GM18867 (cell line): ENCODE data around the gene RECK.
"Not testable (repeated sequence)": the region's sequence is repeated elsewhere in the genome, so short reads cannot be mapped to it uniquely, and the experiment has no call there.

Experiments used
- ATAC-seq: cut with Tn5 transposase; IDR thresholded peaks from one replicate; pipeline ENCODE4 v1.9.1; 2021; ENCODE audit warnings: mild to moderate bottlenecking, moderate library complexity; ENCODE audit not compliant: unreplicated experiment

RECK gene, protein sequence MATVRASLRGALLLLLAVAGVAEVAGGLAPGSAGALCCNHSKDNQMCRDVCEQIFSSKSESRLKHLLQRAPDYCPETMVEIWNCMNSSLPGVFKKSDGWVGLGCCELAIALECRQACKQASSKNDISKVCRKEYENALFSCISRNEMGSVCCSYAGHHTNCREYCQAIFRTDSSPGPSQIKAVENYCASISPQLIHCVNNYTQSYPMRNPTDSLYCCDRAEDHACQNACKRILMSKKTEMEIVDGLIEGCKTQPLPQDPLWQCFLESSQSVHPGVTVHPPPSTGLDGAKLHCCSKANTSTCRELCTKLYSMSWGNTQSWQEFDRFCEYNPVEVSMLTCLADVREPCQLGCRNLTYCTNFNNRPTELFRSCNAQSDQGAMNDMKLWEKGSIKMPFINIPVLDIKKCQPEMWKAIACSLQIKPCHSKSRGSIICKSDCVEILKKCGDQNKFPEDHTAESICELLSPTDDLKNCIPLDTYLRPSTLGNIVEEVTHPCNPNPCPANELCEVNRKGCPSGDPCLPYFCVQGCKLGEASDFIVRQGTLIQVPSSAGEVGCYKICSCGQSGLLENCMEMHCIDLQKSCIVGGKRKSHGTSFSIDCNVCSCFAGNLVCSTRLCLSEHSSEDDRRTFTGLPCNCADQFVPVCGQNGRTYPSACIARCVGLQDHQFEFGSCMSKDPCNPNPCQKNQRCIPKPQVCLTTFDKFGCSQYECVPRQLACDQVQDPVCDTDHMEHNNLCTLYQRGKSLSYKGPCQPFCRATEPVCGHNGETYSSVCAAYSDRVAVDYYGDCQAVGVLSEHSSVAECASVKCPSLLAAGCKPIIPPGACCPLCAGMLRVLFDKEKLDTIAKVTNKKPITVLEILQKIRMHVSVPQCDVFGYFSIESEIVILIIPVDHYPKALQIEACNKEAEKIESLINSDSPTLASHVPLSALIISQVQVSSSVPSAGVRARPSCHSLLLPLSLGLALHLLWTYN

DNA sequence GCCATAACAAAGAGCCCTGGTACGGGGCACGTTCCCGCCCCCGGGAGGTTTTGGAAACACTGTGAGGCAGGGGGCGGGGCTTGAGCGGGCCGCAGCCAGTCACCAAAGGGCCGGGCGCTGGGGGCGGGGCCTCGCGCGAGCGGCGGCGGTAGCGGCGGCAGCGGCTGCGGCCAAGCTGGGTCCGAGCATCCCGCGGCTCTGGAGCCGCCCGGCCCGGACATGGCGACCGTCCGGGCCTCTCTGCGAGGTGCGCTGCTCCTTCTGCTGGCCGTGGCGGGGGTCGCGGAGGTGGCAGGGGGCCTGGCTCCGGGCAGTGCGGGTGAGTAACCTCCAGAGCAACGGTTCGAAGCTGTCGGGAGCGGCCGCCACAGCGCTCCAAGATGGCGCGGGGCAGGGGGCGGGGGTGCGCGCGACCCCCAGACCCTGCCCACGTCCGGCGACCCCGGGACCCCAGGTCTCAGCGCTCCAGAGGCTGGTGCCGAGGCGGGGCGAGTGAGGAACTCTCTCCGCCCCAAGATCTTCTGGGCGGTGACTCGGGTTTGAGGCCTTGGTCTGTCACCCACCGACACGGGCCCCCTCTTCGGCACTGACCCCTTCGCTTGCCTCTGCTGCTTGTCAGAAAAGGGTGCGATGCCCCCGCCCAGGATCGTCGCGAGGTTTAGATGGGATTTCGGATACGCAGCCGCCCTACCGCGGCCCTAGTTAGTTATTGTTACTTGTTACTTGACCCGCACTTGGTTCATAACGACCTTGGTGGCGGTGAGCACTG lies at the start of gene RECK:
Gene RECK (plus strand): TSS at position 134 of the 769 bp plus-strand sequence. CDS start 86 bp downstream, at position 220.
- ATAC-seq, result peak; percentile 88

DNA sequence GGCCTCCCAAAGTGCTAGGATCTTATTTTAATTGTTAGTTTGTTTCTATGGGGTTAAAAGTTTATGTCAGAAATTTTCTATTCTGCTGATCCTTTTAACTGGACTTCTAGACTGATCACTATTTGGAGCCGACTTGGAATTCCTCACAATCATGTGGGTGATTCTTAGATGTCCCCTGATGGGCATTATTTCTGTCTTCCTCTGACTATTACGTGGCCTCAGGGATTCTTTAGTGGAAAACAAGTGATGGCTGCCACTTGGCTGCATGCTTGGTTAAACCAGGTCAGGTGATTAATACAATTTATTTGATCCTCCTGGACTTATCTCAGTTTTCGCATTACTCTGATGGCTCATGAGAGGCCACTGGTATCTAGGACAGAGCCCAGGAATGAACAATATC lies 46.6 kb upstream of the RECK start:
- ATAC-seq, result no peak

DNA sequence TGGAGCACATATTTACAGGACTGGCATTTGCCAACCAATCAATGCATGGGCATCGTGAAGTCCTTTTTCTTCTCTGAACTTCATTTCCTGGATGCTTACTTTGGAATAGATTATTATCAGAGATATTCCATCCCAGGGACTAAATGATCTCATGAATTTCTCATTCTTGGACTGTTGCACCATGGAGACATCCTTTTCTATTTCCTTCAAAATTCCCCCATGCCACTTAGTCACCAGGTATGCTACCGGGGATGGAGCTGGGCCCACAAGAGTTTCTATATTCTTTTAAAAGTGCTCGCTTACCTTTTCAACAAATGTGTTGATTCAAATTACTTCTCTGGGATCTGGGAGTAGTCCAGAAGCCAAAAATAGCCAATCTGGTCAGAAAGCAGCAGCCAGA lies 43.6 kb upstream of the RECK start:
- not testable (repeated sequence) for ATAC-seq

GRCh38 chr9:35993976-35994720 lies 42.6 kb upstream of the RECK start:
- ATAC-seq, result no peak

DNA sequence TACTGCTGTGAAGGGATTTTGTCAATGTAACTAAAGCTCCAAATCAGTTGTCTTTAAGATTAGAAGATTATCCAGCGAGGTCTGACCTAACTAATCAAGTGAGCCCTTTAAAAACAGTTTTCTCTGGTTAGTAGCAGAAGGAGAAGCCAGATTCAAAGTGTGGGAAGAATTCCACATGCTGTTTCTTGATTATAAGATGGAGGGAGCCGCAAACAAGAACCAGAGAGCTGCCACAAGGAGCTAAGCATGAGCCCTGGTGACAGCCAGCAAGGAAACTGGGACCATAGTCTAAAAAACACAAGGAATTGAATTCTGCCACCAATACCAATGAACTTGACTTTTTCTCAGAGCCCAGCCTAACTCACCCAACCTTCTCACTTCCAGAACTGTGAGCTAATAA lies 41.8 kb upstream of the RECK start:
- ATAC-seq, result no peak

GRCh38 chr9:35996358-35996970 lies 40.2 kb upstream of the RECK start:
- ATAC-seq, result no peak

DNA sequence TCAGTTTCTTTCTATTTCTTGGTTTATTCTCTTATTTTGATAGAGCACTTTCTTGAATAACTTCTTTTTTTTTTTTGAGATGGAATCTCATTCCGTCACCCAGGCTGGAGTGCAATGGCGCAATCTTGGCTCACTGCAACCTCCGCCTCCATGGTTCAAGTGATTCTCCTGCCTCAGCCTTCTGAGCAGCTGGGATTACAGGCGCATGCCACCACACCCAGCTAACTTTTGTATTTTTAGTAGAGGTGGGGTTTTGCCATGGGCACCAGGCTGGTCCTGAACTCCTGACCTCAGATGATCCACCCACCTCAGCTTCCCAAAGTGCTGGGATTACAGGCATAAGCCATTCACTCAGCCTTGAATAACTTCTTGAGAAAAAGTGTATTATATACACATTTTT lies 39.7 kb upstream of the RECK start:
- ATAC-seq, result not testable (repeated sequence)

DNA sequence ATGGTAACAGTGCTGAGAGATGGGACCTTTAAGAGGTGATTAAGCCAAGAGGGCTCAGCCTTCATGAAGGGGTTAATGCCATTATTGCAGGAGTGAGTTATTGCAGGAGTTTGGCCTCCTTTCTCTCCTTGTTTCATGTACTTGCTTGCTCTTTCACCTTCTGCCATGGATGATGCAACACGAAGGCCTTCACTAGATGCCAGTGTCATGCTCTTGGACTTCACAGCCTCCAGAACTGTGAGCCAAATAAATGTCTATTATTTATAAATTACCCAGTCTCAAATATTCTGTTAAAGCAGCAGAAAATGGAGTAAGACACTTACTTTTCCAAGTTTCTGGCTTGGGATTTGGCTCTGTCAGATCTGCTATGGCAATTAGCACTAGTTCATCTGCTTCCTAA lies 38.4 kb upstream of the RECK start:
- ATAC-seq, result no peak

- ATAC-seq, result no peak
These were observed 30.8 kb upstream of the RECK start for GRCh38 chr9:36005891-36006290.

DNA sequence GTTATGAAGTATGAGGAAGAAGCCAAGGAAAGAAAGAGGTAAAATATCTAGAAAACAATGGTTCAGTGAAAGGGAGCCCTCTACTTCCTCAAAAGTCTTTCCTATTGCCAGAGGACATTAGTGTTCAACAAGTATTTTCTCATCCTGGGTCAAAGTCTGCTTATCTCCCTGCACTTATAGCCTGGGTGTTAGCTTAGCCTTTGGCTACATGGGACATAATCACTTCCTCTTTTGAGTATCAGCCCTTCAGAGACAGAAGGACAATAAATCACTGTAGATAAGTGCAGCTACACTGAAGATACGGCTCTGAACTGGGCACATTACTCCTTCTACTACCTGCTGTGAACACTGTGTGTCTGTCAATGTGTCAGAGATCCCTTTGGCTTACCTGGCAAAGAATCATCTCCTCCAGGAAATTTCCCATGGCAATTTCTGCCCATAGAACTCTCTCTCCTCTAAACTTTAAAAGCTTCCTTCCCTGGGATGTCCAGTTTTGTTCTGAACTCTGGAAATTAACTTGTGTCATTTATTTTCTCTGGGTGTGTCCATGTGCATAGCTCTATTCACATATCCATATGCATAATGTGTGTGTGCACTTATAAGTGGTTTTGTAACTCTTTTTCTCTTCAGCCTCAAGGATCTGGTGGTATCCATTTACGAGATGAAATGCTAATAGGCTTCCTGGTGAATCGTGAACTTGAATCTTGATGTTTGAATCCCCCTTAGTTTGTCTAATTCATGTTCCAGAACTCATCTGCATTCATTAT lies 30.0 kb upstream of the RECK start:
- no peak for ATAC-seq

- ATAC-seq, result peak; percentile 72
These were observed 29.4 kb upstream of the RECK start for GRCh38 chr9:36007316-36007708.

DNA sequence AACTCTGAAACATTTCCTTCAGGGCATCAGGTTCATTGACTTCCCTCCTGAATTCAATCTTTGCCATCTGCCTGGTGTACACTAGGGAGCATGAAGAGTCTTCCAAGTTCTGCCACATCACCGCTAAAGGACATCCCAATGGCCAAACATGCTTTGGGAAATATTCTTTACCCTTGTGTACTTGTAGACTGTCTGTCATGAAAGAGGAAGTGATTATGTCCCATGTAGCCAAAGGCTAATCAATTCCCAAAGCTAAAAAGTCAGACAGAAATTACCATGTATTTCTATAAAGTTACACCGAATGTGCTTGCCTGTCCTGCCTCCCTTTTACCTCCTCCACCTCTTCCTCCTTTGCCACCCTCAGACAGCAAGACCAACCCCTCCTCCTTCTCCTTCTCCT lies 28.9 kb upstream of the RECK start:
- ATAC-seq, result no peak

GRCh38 chr9:36008774-36009300 lies 27.9 kb upstream of the RECK start:
- ATAC-seq, result peak; percentile 60

- ATAC-seq, result no peak
These were observed 25.3 kb upstream of the RECK start for GRCh38 chr9:36011379-36011778.

GRCh38 chr9:36017278-36017677 lies 19.4 kb upstream of the RECK start:
- ATAC-seq, result no peak

DNA sequence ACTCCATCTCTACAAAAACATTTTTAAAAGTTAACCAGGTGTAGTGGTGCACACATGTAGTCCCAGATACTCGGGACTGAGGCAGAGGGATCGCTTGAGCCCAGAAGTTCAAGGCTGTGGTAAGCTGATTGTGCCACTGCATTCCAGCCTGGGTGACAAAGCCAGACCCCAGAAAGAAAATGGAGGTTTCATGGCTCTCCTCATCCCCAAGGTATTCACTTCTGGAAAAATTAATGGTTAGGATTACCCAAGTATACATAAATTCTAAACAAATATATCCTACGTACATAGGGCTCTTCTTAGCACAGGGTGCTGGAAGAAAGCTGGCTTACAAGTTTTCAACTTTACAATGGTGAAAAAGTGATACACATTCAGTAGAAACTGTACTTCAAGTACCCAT lies 18.6 kb upstream of the RECK start:
- ATAC-seq, result no peak

GRCh38 chr9:36018891-36019720 lies 17.6 kb upstream of the RECK start:
- no peak for ATAC-seq

DNA sequence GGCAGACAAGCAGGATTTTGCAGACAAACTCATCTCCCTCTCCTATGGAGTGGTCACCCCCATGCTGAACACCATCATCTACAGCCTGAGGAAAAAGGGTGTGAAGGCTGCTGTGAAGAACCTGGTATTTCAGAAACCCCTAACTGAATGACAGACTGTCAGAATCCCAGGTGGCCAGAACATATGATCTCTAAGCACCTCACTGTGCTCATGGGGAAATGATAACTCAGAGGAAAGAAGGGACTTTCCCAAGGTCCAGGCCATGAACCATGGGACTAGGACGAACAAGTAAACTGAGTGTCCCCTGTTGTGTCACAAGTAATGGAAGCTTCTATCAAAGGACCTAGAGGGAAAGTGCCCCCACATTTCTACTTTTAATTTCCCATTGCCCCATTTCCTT lies 14.7 kb upstream of the RECK start:
- ATAC-seq, result no peak
